HepG2 (cell line): Measurements from ENCODE around the gene DIPK1B. TPM values are rescaled to one million over a fixed set of nuclear protein-coding genes. Genes with fewer than 3 reads are reported as not detected.

Experiments used
- ATAC-seq: fragments of 200-7000 bp; cut with Tn5 transposase; 3 replicates; pipeline ENCODE4 v1.9.1; 2020; ENCODE audit warnings: mild to moderate bottlenecking, moderate library complexity
- BruUV-seq: library from RNA; stranded (reverse); fragments of 400-500 nt; replicated peaks from 2 replicates; lab custom pipeline; 2021; lab: Mats Ljungman, UMichigan
- CTCF ChIA-PET: fragments of 300-600 bp; formaldehyde crosslinking; extraction: SDS; loops from one replicate; lab custom pipeline; 2021; ENCODE audit warnings: low total read pairs, inconsistent platforms, low intra/inter-chr PET ratio; lab: Yijun Ruan, JAX
- POLR2A ChIA-PET: fragments of 350-600 bp; sonication (Branson Sonifier 250); formaldehyde crosslinking; loops from one replicate; lab custom pipeline; 2020; ENCODE audit warnings: antibody characterized with exemption, inconsistent platforms; lab: Yijun Ruan, JAX
- DNase-seq: peaks from one replicate; pipeline ENCODE4 v3.0.0-alpha.2; 2015; ENCODE audit warnings: low spot score
- FAIRE-seq: peaks from 3 replicates; lab custom pipeline; 2011; peaks lifted over from hg19 to GRCh38; lab: Jason Lieb, UNC
- H2AFZ ChIP-seq: one replicate; pipeline ENCODE4 v1.6.1; 2011; ENCODE audit warnings: low read length, inconsistent platforms
- H3K27ac ChIP-seq: fragments of 300-600 bp; 3 replicates; pipeline ENCODE4 v1.8.0; 2011; ENCODE audit warnings: mixed run types, mild to moderate bottlenecking, mixed read lengths, low read length, inconsistent platforms; ENCODE audit not compliant: insufficient read depth; ENCODE audit errors: extremely low read length
- H3K27me3 ChIP-seq, 2 experiments: fragments of 200-600 bp in 1 of 2; 2 replicates in 1 of 2; 3 replicates in 1 of 2; pipeline versions ENCODE4 v1.6.0 to v1.8.0; 2011; ENCODE audit warnings: low read length in 2 of 2, mild to moderate bottlenecking in 2 of 2, moderate library complexity in 2 of 2, inconsistent platforms in 1 of 2; ENCODE audit not compliant: insufficient read depth in 2 of 2, control insufficient read depth in 1 of 2
- H3K36me3 ChIP-seq, 2 experiments: fragments of 200-600 bp in 1 of 2; replicated peaks in 1 of 2; 2 replicates in 1 of 2; 3 replicates in 1 of 2; pipeline versions ENCODE4 v1.5.1 to v1.8.0; 2011; ENCODE audit warnings: low read length in 2 of 2, inconsistent platforms in 1 of 2; ENCODE audit not compliant: insufficient read depth in 2 of 2, control insufficient read depth in 1 of 2
- H3K4me1 ChIP-seq: 2 replicates; pipeline ENCODE4 v1.5.1; 2012; ENCODE audit warnings: low read length, inconsistent platforms; ENCODE audit not compliant: insufficient read depth
- H3K4me2 ChIP-seq: 2 replicates; pipeline ENCODE4 v1.6.0; 2011; ENCODE audit warnings: low read depth, low read length, inconsistent platforms
- H3K4me3 ChIP-seq, 3 experiments: fragments of 200-600 bp in 1 of 3; sonication (generic), shearing (Covaris generic) in 1 of 3; replicated peaks in 1 of 3; 2 replicates each; pipeline ENCODE4 v1.5.1; 2011 to 2016; ENCODE audit warnings: low read length in 3 of 3, inconsistent platforms in 2 of 3, low read depth in 2 of 3, mild to moderate bottlenecking in 2 of 3, control low read depth in 1 of 3, mixed read lengths in 1 of 3; ENCODE audit not compliant: insufficient read depth in 1 of 3
- H3K79me2 ChIP-seq: one replicate; pipeline ENCODE4 v1.6.1; 2011; ENCODE audit warnings: low read length, inconsistent platforms; ENCODE audit not compliant: insufficient read depth
- H3K9ac ChIP-seq: 2 replicates; pipeline ENCODE4 v1.6.0; 2011; ENCODE audit warnings: mild to moderate bottlenecking, low read depth, low read length, inconsistent platforms; ENCODE audit not compliant: insufficient read depth
- H3K9me3 ChIP-seq: 2 replicates; pipeline ENCODE4 v1.5.1; 2012; ENCODE audit warnings: mild to moderate bottlenecking, low read length
- H4K20me1 ChIP-seq: 2 replicates; pipeline ENCODE4 v1.6.0; 2011; ENCODE audit warnings: inconsistent platforms, mild to moderate bottlenecking, low read length, moderate library complexity; ENCODE audit not compliant: insufficient read depth
- HCFC1 ChIP-seq: fragments of 150-350 bp; IDR thresholded peaks from 2 replicates; pipeline ENCODE4 v1.6.1; 2014; ENCODE audit warnings: low read depth, low read length
- KLF13 ChIP-seq: sonication (generic); formaldehyde crosslinking; IDR thresholded peaks from 2 replicates; pipeline ENCODE4 v1.4.0; 2020; ENCODE audit warnings: mild to moderate bottlenecking, missing genetic modification reagents
- SATB2 ChIP-seq: sonication (generic); formaldehyde crosslinking; IDR thresholded peaks from 2 replicates; pipeline ENCODE4 v1.5.0; 2020; ENCODE audit warnings: missing genetic modification reagents
- ZNF724P ChIP-seq: sonication (generic); formaldehyde crosslinking; IDR thresholded peaks from 2 replicates; pipeline ENCODE4 v1.8.0; 2022; ENCODE audit warnings: missing genetic modification reagents, borderline replicate concordance
- WGBS: methylation state at CpG from one replicate; pipeline ENCODE4 v1.1.6; 2017; ENCODE audit warnings: low lambda C conversion rate; 5-methylcytosine and 5-hydroxymethylcytosine counted together
- in situ Hi-C: cut with HindIII; loops from 2 replicates; pipeline ENCODE4 v1.10.0; 2017; ENCODE audit warnings: low pct_unique_long_range_greater_than_20kb; ENCODE audit not compliant: extremely low pct_ligation_motif_present
- intact Hi-C: fragments of 100-400 bp; cut with micrococcal nuclease; formaldehyde crosslinking; loops from one replicate; pipeline ENCODE4 v1.10.0; 2022; ENCODE audit not compliant: unreplicated experiment
- polyA plus RNA-seq, 8 experiments: library from polyadenylated mRNA; depleted of rRNA in 3 of 8; stranded (reverse) in 7 of 8; unstranded in 1 of 8; fragments of >200 nt; fragmentation: Illumina TruSeq in 4 of 8; extraction: Trizol in 4 of 8; gene quantifications; 2 replicates each; pipeline versions ENCODE4 v1.2.1 to v1.2.3, GENCODE V29; 2011 to 2016; ENCODE audit warnings: low read depth in 4 of 8, missing spikeins in 1 of 8, mixed read lengths in 1 of 8; ENCODE audit not compliant: insufficient read depth in 1 of 8
- total RNA-seq, 5 experiments: library from RNA; depleted of rRNA; stranded (reverse); fragments of >200 nt; fragmentation: Illumina TruSeq; extraction: Trizol; gene quantifications; 2 replicates each; pipeline ENCODE4 v1.2.3, GENCODE V29; 2016; ENCODE audit warnings: low read depth in 1 of 5
- TF ChIP-seq, protein P1 (sequence below): sonication (generic); formaldehyde crosslinking; IDR thresholded peaks from 2 replicates; pipeline ENCODE4; 2020; ENCODE audit warnings: missing genetic modification reagents, mild to moderate bottlenecking, borderline replicate concordance
- TF ChIP-seq, protein P2 (sequence below): sonication (generic); formaldehyde crosslinking; IDR thresholded peaks from 2 replicates; pipeline ENCODE4 v1.4.0; 2020; ENCODE audit warnings: mild to moderate bottlenecking, missing genetic modification reagents

Gene DIPK1B
- total and polyA plus RNA-seq, 2 of the 13 experiments (the other 11 are each of a cell fraction or from before 2014, with no cell fraction given): 0.18 to 3.9 TPM

DNA sequence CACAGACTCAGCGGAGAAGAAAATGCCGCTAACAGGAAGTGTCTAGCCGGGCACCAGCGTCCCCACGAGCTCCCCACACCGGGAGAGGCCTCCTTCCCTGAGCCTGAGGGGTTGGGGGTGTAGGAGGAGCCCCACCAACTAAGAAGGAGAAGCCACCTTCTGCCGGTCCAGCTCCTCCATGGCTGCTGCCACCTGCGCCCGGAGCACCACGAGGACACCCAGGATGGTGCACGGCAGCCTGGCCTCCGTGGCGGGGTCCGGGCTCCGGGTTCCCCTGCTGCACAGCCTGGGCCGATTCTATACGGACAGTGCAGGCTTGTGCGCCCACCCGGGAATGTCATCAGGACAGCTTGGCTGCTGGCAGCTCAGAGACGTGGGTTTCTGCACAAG is 45.4 kb downstream of the DIPK1B start:
- ATAC-seq (no peak), FAIRE-seq (no peak), DNase-seq (no peak)
- H3K79me2 ChIP-seq: no peaks in the 10 kb centered on the region
- peaks cover 7 to 37% of the 10 kb centered on the region in 2 experiments; a peak in 3 of 5 replicates for H3K27me3 ChIP-seq
- no peak overlapping the region for H3K4me2 ChIP-seq
- H3K4me3 ChIP-seq: no peak overlapping the region
- CTCF ChIA-PET: no interaction called here
- H4K20me1 ChIP-seq: no peaks in the 10 kb centered on the region
- WGBS: 49% methylated on average over 8 of the region's 20 CpGs
- no peak overlapping the region for H3K9ac ChIP-seq
- no peak overlapping the region for H2AFZ ChIP-seq
- H3K4me1 ChIP-seq: peaks cover 37% of the 10 kb centered on the region
- POLR2A ChIA-PET: interaction anchor here (1.4 to 1.5 kb wide), 2 partner anchors 20 to 28 kb away, joined by 3 read pairs; no protein-coding TSS in a partner anchor
- in situ Hi-C loops (no loop called here), intact Hi-C loops (loop anchor here (1.0 kb wide), 1 partner anchor 27 kb away; no protein-coding TSS in a partner anchor)
- no peak overlapping the region for H3K27ac ChIP-seq
- H3K36me3 ChIP-seq: no peaks in the 10 kb centered on the region
- TF ChIP-seq ZNF724P (no peak), SATB2 (CRISPR knock-in tag) (no peak), KLF13 (no peak), HCFC1 (no peak)
- TF ChIP-seq, protein P1, sequence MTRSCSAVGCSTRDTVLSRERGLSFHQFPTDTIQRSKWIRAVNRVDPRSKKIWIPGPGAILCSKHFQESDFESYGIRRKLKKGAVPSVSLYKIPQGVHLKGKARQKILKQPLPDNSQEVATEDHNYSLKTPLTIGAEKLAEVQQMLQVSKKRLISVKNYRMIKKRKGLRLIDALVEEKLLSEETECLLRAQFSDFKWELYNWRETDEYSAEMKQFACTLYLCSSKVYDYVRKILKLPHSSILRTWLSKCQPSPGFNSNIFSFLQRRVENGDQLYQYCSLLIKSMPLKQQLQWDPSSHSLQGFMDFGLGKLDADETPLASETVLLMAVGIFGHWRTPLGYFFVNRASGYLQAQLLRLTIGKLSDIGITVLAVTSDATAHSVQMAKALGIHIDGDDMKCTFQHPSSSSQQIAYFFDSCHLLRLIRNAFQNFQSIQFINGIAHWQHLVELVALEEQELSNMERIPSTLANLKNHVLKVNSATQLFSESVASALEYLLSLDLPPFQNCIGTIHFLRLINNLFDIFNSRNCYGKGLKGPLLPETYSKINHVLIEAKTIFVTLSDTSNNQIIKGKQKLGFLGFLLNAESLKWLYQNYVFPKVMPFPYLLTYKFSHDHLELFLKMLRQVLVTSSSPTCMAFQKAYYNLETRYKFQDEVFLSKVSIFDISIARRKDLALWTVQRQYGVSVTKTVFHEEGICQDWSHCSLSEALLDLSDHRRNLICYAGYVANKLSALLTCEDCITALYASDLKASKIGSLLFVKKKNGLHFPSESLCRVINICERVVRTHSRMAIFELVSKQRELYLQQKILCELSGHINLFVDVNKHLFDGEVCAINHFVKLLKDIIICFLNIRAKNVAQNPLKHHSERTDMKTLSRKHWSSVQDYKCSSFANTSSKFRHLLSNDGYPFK (CRISPR knock-in tag): no peak
- TF ChIP-seq, protein P2, sequence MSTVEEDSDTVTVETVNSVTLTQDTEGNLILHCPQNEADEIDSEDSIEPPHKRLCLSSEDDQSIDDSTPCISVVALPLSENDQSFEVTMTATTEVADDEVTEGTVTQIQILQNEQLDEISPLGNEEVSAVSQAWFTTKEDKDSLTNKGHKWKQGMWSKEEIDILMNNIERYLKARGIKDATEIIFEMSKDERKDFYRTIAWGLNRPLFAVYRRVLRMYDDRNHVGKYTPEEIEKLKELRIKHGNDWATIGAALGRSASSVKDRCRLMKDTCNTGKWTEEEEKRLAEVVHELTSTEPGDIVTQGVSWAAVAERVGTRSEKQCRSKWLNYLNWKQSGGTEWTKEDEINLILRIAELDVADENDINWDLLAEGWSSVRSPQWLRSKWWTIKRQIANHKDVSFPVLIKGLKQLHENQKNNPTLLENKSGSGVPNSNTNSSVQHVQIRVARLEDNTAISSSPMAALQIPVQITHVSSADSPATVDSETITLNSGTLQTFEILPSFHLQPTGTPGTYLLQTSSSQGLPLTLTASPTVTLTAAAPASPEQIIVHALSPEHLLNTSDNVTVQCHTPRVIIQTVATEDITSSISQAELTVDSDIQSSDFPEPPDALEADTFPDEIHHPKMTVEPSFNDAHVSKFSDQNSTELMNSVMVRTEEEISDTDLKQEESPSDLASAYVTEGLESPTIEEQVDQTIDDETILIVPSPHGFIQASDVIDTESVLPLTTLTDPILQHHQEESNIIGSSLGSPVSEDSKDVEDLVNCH (CRISPR knock-in tag): no peak
- no TSS peak for BruUV-seq
- no peaks in the 10 kb centered on the region for H3K9me3 ChIP-seq
